Motor neuron (in vitro differentiated cells): ENCODE data around the gene SFXN1. TPM values are rescaled to one million over a fixed set of nuclear protein-coding genes. Genes with fewer than 3 reads are reported as not detected.

Source experiments
- ATAC-seq, 8 experiments: fragments of 200-7000 bp; cut with Tn5 transposase; replicated peaks in 6 of 8; 2 replicates each; pipeline ENCODE4 v1.8.0; 2021; ENCODE audit warnings: mild to moderate bottlenecking in 8 of 8, moderate library complexity in 8 of 8
- H3K27ac ChIP-seq, 2 donors: fragments of 250-450 bp; sonication (Bioruptor Pico); 2 replicates each; pipeline ENCODE4 v1.9.0; 2021; ENCODE audit warnings: antibody characterized with exemption in 2 of 2, mild to moderate bottlenecking in 2 of 2, moderate library complexity in 1 of 2
- H3K4me1 ChIP-seq, 2 donors: fragments of 250-450 bp; sonication (Bioruptor Pico); replicated peaks in 1 of 2; 2 replicates each; pipeline ENCODE4 v1.6.1; 2021; ENCODE audit warnings: antibody characterized with exemption in 2 of 2, mild to moderate bottlenecking in 2 of 2, moderate library complexity in 1 of 2
- H3K4me3 ChIP-seq, 5 donors: fragments of 250-450 bp; sonication (Bioruptor Pico); 2 replicates each; pipeline ENCODE4 v1.9.0; 2021; ENCODE audit warnings: antibody characterized with exemption in 5 of 5, mild to moderate bottlenecking in 5 of 5, moderate library complexity in 4 of 5
- WGBS, 10 experiments: fragments of 450-650 bp; shearing (Covaris generic); methylation state at CpG; one replicate each; pipeline ENCODE4 v1.0.0; 2022; 5-methylcytosine and 5-hydroxymethylcytosine counted together
- in situ Hi-C, 9 experiments: fragments of 400-800 bp; cut with MboI; loops; one replicate each; pipeline ENCODE4 v1.15.0; 2021; ENCODE audit warnings: low sequenced_read_pairs in 9 of 9, low pct_unique_long_range_greater_than_20kb in 2 of 9; ENCODE audit not compliant: unreplicated experiment in 9 of 9
- total RNA-seq, 8 experiments: library from RNA; unstranded; fragments of 300-600 nt; gene quantifications; 2 replicates each; pipeline versions ENCODE4 v1.2.3 to v1.2.4, GENCODE V29; 2022

SFXN1 gene
- total RNA-seq, 8 experiments from 2014 or later = 35.4 to 77.0 (median 64.1) TPM

DNA sequence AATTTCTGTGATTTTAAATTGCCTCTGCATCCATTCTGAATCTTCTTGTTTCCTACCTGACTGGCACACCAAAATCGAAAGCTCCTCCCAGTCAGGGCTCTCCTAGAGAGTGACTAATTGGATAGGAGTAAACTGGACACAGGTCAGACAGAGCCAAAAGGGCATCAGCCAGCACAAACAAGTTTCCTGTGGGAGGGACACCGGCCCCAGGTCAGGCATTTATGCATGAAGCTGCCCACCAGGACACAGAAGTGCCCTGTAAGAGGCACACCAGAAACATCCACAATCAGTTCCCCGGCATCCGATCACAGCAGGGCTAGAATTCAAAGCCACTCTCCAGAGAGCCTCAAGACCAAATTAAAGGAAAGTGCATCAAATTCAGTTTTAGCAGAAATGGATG is 78.4 kb downstream of the SFXN1 start:
- Histone ChIP-seq H3K4me3 (no peak overlapping the region), H3K27ac (no peak overlapping the region), H3K4me1 (peaks cover 0 to 2% of the 10 kb centered on the region in 2 donors)
- in situ Hi-C loops = no loop called here
- WGBS, 10 experiments = 17 to 67% (median 30%) methylated on average over 1 to 4 of the region's 4 CpGs; no CpG with 5 or more reads in 3 of the 10 experiments
- ATAC-seq = no peak

DNA sequence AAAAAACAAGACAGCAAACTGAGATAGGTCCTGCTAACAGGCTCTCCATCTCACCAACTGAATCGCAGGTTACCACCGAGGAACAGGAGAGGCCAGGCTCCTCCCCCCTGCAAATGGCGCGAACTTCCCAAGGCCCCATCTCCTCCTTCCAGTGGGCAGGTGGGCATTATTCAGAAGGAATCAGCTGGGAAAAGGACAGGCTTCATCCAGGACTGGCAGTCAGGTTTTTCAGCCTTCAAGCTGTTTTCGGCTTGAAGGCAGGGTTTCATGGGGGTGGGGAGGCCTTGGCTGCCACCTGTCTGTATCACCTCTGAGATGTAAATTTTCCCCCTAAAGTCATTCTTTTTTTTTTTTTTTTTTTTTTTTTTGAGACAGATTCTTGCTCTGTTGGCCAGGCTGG is 79.4 kb downstream of the SFXN1 start:
- H3K4me1 ChIP-seq = peaks cover 0 to 2% of the 10 kb centered on the region in 2 donors
- in situ Hi-C loops = no loop called here
- WGBS, 10 experiments = 18 to 89% (median 69%) methylated on average over 2 to 4 of the region's 5 CpGs; no CpG with 5 or more reads in 1 of the 10 experiments
- no peak for ATAC-seq
- no peak overlapping the region for H3K27ac ChIP-seq
- H3K4me3 ChIP-seq = no peak overlapping the region

DNA sequence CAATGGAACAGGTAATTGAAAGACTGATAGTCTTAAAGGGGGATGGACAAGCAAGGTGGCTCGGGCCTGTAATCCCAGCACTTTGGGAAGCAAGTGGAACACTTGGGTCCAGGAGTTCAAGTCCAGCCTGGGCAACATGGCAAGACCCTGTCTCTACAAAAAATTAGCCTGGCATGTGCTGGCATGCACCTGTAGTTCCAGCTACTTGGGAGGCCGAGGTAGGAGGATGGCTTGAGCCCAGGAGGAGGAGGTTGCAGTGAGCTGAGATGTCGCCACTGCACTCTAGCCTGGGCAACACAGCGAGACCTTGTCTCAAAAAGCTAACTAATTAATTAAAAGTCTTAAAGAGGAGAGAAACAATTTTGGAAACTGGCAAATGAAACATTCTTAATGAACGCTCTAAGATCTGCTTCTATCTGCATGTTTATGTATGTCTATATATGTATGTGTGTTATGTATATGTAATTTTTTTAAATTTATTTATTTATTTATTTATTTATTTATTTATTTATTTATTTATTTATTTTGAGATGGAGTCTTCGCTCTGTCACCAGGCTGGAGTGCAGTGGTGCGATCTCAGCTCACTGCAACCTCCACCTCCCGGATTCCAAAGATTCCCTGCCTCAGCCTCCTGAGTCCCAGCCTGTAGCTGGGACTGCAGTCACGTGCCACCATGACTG is 80.6 kb downstream of the SFXN1 start:
- Histone ChIP-seq H3K27ac (no peak overlapping the region), H3K4me3 (no peak overlapping the region), H3K4me1 (no peaks in the 10 kb centered on the region)
- ATAC-seq = no peak
- in situ Hi-C loops = no loop called here
- WGBS, 10 experiments = 37 to 100% (median 95%) methylated on average over 1 to 8 of the region's 9 CpGs

DNA sequence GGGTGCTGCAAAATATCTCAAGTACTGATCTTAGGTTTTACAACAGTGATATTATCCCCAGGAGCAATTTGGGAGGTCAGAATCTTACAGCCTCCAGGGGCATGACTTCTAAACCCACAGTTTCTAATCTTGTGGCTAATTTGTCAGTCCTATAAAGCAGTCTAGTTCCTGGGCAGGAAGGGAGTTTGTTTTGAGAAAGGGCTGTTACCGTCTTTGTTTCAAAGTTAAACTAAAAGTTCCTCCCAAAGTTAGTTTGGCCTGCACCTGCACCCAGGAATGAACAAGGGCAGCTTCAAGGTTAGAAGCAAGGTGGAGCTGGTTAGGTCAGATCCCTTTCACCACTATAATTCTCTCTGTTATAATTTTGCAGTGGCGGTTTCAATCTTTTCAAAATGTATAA is 81.7 kb downstream of the SFXN1 start:
- no peak for ATAC-seq
- in situ Hi-C loops = no loop called here

DNA sequence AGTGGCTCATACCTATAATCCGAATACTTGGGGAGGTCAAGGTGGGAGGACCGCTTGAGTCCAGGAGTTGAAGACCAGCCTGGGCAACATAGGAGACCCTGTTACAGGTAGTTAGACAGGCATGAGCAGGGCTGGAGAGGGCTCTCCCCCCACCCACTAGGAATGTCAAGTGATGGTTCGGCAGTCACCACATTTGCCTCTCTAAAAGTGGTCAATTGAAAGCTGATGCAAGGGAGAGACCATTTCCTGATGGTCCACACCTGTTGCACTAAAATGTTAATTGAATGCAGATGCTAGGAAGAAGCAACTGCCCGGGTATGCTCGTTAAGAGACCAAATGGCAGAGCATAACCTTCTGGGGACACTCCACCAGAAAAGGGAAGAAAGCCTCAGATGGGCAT is 82.7 kb downstream of the SFXN1 start:
- ATAC-seq = no peak
- 0 to 83% (median 39%) methylated on average over 1 to 5 of the region's 5 CpGs; no CpG with 5 or more reads in 1 of the 10 experiments for WGBS, 10 experiments
- no peak overlapping the region for H3K4me3 ChIP-seq
- no peaks in the 10 kb centered on the region for H3K4me1 ChIP-seq
- H3K27ac ChIP-seq = no peak overlapping the region
- in situ Hi-C loops = no loop called here

More for the DNA sequence above, 81.7 kb downstream of the SFXN1 start:
- H3K27ac ChIP-seq = no peak overlapping the region
- no peaks in the 10 kb centered on the region for H3K4me1 ChIP-seq
- H3K4me3 ChIP-seq = no peak overlapping the region
- WGBS, 10 experiments = 0 to 100% (median 47%) methylated on average over 1 to 2 of the region's 2 CpGs; no CpG with 5 or more reads in 2 of the 10 experiments

DNA sequence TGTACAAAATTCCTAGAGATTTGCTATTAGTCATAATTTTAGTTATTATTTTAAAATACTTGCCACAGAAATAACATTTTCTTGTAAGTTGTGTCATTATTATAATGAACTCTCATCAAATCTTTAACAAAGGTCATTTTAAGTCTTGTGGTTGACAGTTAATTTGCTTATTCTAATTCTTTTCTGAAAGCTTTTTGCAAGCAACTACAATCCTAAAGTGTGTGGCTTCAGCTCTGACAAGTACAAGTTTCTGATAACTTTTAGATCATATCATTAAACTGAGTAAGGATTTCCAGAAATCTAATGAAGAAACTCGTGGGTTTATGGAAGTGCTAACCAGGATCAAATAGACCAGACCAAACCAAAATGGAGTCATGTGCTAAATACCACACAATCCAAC is 86.4 kb downstream of the SFXN1 start:
- 0 to 71% (median 9%) methylated on average over 1 of the region's 1 CpG; no CpG with 5 or more reads in 1 of the 10 experiments for WGBS, 10 experiments
- in situ Hi-C loops = no loop called here

DNA sequence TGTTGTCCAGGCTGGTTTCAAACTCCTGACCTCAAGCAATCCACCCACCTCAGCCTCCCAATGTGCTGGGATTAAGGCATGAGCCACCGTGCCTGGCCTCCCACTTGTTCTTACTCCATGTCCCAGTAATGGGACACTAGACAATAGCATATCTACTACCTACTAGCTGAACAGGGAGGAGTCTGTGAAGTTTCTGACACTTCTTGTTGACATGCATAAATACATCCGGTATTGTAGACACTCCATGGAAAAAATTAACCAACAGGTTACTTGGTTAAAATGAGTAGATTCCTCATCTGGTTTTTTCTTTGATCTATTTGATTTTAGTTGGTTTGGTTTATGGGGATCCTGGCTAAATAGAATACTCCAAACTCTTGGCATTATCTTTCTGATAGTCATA is 88.3 kb downstream of the SFXN1 start:
- no peak overlapping the region for H3K4me3 ChIP-seq
- in situ Hi-C loops = no loop called here
- ATAC-seq = no peak
- 0 to 100% (median 78%) methylated on average over 1 to 2 of the region's 2 CpGs; no CpG with 5 or more reads in 3 of the 10 experiments for WGBS, 10 experiments
- no peaks in the 10 kb centered on the region for H3K4me1 ChIP-seq
- no peak overlapping the region for H3K27ac ChIP-seq

More for the DNA sequence above, 86.4 kb downstream of the SFXN1 start:
- Histone ChIP-seq H3K4me3 (no peak overlapping the region), H3K4me1 (no peaks in the 10 kb centered on the region), H3K27ac (no peak overlapping the region)
- ATAC-seq = no peak

DNA sequence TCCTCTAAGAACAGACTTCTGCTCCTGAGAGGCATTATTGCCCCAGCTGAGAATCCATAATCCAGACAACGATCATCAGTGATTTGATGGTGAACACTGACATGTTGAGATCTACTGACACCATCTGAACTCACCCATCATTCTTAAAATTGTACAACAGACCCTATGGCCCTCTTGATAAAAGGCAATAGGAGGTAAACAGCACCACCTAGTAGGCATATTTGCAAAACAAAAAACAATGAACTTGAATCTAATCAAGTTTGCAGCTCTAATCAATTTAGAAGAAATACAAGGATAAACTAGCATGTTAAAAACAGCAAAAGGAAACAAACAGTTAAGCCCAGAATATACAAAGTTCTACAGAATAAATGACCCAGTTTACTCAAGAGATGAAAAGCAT is 89.6 kb downstream of the SFXN1 start:
- Histone ChIP-seq H3K4me1 (no peaks in the 10 kb centered on the region), H3K27ac (no peak overlapping the region), H3K4me3 (no peak overlapping the region)
- ATAC-seq = no peak
- WGBS, 10 experiments = 0 to 89% (median 64%) methylated on average over 1 of the region's 1 CpG; no CpG with 5 or more reads in 2 of the 10 experiments
- in situ Hi-C loops = no loop called here

DNA sequence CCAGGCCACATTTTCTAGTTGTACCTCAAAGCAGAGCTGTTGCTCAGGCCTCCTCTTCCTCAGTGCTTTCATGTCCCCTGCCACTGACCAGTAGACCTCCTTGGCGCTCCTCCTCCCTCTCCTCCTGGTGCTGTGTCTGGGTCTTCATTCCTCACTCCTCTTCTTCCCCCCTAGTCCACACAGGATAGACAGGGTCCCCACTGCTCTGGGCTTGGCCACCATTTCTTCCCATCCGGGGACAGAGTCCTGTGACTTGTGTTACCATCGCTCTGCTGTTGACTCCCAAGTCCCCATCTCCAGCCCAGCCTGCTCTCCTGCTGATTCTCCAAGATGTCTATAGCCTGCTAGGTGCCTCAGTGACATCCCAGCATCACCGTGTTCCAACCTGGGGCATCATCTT is 91.3 kb downstream of the SFXN1 start:
- in situ Hi-C loops = no loop called here
- Histone ChIP-seq H3K4me1 (no peaks in the 10 kb centered on the region), H3K27ac (no peak overlapping the region), H3K4me3 (no peak overlapping the region)
- WGBS, 10 experiments = 19 to 83% (median 77%) methylated on average over 1 to 4 of the region's 4 CpGs; no CpG with 5 or more reads in 6 of the 10 experiments
- no peak for ATAC-seq

DNA sequence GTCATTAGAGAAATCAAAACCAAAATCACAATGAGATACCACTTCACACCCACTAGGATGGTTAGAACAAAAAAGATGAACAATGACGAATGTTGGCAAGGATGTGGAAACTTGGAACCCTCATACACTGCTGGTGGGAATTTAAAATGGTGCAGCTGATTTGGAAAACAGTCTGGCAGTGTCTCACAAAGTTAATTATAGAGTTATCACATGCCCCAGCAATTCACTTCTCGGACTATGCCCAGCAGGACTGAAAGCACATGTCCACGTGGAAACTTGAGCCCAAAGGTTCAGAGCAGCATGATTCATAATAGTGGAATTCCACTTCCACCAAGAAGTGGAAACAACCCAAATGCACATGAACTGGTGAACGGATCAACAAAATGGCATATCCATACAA is 94.5 kb downstream of the SFXN1 start:
- 18 to 93% (median 83%) methylated on average over 1 to 4 of the region's 4 CpGs; no CpG with 5 or more reads in 1 of the 10 experiments for WGBS, 10 experiments
- peak in 2 of 8 experiments; percentile 87 to 88 for ATAC-seq
- H3K4me3 ChIP-seq = no peak overlapping the region
- no peak overlapping the region for H3K27ac ChIP-seq
- in situ Hi-C loops = no loop called here
- H3K4me1 ChIP-seq = no peaks in the 10 kb centered on the region

DNA sequence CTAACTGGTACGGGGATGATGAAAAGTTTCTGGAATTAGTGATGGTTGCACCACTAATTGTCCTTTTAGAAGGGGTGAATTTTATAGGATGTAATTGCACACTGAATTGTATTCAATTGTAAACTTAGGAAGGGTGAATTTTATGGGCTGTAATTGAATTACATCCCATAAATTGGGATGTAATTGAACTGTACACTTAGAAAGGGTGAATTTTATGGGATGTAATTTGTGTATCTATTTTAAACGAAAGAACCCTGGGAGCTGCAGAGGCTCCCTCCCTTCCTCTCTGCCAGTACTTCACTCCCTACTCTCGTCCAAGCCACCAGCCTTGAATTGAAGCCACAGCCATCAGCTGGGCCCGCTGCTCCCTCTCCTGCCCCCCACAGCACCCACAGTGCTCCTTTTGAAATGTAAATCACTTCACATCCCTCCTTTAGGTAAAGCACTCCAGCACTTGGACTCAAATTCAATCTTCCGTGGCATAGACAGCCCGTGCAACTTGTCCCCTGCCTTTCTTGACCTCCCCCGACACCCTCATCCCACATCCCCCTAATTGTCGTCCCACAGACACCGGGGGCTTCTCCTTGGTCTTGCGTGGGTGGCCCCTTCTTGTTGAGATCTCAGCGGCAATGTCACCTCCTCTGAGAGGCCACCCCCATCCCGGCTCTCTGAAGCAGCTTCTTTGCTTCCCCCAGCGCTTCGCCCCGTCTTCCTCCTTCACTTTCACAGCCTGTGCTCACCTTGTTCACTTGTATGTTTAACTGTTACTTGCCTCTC is 95.3 kb downstream of the SFXN1 start:
- in situ Hi-C loops = no loop called here
- no peak overlapping the region for H3K27ac ChIP-seq
- no peak overlapping the region for H3K4me3 ChIP-seq
- H3K4me1 ChIP-seq = no peaks in the 10 kb centered on the region
- WGBS, 10 experiments = 10 to 71% (median 24%) methylated on average over 1 to 9 of the region's 15 CpGs
- no peak for ATAC-seq

DNA sequence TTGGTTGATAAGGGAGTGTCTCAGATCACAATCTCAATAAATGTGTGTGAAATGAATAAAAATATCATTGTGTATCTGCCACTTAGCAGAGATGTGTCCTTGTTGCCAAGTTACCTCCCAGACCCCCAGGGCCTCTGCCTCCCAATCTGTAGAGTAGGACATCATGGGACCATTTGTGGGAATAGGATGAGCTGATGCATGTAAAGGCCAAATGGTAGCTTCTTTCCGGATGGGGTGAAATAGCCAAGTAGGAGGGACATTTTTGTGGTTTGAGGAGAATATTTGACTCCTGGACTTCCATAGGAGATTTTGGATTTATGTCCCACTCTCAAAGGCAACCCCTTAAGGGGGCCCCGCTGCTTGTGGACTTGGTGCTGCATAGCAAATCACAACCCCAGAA is 96.9 kb downstream of the SFXN1 start:
- H3K4me1 ChIP-seq = no peaks in the 10 kb centered on the region
- no peak for ATAC-seq

DNA sequence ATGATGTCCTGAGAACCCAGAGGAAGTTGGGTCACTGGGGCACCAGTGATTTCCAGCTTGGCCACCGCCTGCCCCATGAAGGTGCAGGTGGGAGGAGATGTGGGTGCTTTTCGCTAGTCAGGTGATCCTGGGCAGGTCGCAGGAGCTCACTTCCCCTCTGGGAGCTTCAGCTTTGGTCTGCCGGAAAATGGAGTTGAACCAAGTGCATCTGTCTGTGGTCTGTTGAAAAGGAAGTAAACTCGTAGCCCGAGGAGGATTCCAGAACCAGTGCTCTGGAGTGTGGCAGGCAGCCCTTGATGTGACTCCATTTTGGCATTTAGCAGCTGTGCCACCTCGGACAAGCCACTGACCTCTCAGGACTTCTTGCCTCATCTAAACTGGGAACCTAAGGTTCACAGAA is 97.7 kb downstream of the SFXN1 start:
- in situ Hi-C loops = no loop called here
- Histone ChIP-seq H3K27ac (no peak overlapping the region), H3K4me3 (no peak overlapping the region), H3K4me1 (no peaks in the 10 kb centered on the region)
- WGBS, 10 experiments = 13 to 91% (median 50%) methylated on average over 1 to 6 of the region's 7 CpGs; no CpG with 5 or more reads in 3 of the 10 experiments
- ATAC-seq = no peak

More for the DNA sequence above, 96.9 kb downstream of the SFXN1 start:
- 67 to 100% (median 100%) methylated on average over 1 to 2 of the region's 2 CpGs; no CpG with 5 or more reads in 7 of the 10 experiments for WGBS, 10 experiments
- no peak overlapping the region for H3K27ac ChIP-seq
- in situ Hi-C loops = no loop called here
- H3K4me3 ChIP-seq = no peak overlapping the region
